ENCODE results near the gene CRACR2A. TPM values are rescaled to one million over a fixed set of nuclear protein-coding genes. Genes with fewer than 3 reads are reported as not detected.

Gene CRACR2A
- total RNA-seq, 4 donors from 2014 or later, result 34.5 to 165 (median 85.8) TPM

GRCh38 chr12:3673981-3674708 is 78.8 kb downstream of the CRACR2A start:
- Histone ChIP-seq H3K4me3 (no peak overlapping the region), H3K27me3 (no peaks in the 10 kb centered on the region), H3K4me1 (peaks cover 0 to 4% (median 1%) of the 10 kb centered on the region in 4 donors), H3K27ac (no peak overlapping the region), H3K36me3 (peaks cover 0 to 10% (median 0%) of the 10 kb centered on the region in 4 donors), H3K9me3 (no peaks in the 10 kb centered on the region)
- TF ChIP-seq EP300 (IDR thresholded peaks at IDR 0.05; ENCODE audit: low read depth) (no peak), POLR2A (IDR thresholded peaks at IDR 0.05) (no peak), CTCF (IDR thresholded peaks at IDR 0.05) (no peak), POLR2AphosphoS5 (IDR thresholded peaks at IDR 0.05) (no peak)
- in situ Hi-C loops (cut with MboI; ENCODE audit: low pct_ligation_motif_present in 1 of 4, low pct_unique_long_range_greater_than_20kb in 1 of 4, low sequenced_read_pairs in 3 of 4), result no loop called here
- WGBS, 2 donors (ENCODE audit: low coverage in 1 of 2), result 70 to 79% methylated on average over 2 to 9 of the region's 9 CpGs
- intact Hi-C loops (cut with DNase I; ENCODE audit: low total_unique reads), result no loop called here
- DNase-seq, result no peak

GRCh38 chr12:3672113-3672509 is 80.8 kb downstream of the CRACR2A start:
- Histone ChIP-seq H3K4me1 (peaks cover 0 to 4% (median 1%) of the 10 kb centered on the region in 4 donors), H3K27me3 (no peaks in the 10 kb centered on the region), H3K36me3 (peaks cover 0 to 5% (median 0%) of the 10 kb centered on the region in 4 donors), H3K27ac (no peak overlapping the region), H3K4me3 (no peak overlapping the region), H3K9me3 (no peaks in the 10 kb centered on the region)
- no peak for DNase-seq
- intact Hi-C loops (cut with DNase I; ENCODE audit: low total_unique reads), result no loop called here
- in situ Hi-C loops (cut with MboI; ENCODE audit: low pct_ligation_motif_present in 1 of 4, low pct_unique_long_range_greater_than_20kb in 1 of 4, low sequenced_read_pairs in 3 of 4), result no loop called here
- WGBS, 2 donors (ENCODE audit: low coverage in 1 of 2), result 90 to 100% methylated on average over 2 of the region's 2 CpGs
- TF ChIP-seq EP300 (IDR thresholded peaks at IDR 0.05; ENCODE audit: low read depth), result no peak
- no peak for TF ChIP-seq POLR2A (IDR thresholded peaks at IDR 0.05)
- TF ChIP-seq CTCF (IDR thresholded peaks at IDR 0.05), result no peak
- TF ChIP-seq POLR2AphosphoS5 (IDR thresholded peaks at IDR 0.05), result no peak

GRCh38 chr12:3671330-3672112 is 81.4 kb downstream of the CRACR2A start:
- DNase-seq, result no peak
- in situ Hi-C loops (cut with MboI; ENCODE audit: low pct_ligation_motif_present in 1 of 4, low pct_unique_long_range_greater_than_20kb in 1 of 4, low sequenced_read_pairs in 3 of 4), result no loop called here
- Histone ChIP-seq H3K27ac (no peak overlapping the region), H3K4me3 (no peak overlapping the region), H3K4me1 (peaks cover 0 to 4% (median 1%) of the 10 kb centered on the region in 4 donors), H3K9me3 (no peaks in the 10 kb centered on the region), H3K27me3 (no peaks in the 10 kb centered on the region), H3K36me3 (peaks cover 0 to 5% (median 0%) of the 10 kb centered on the region in 4 donors)
- WGBS, 2 donors (ENCODE audit: low coverage in 1 of 2), result 88 to 100% methylated on average over 3 to 4 of the region's 4 CpGs
- intact Hi-C loops (cut with DNase I; ENCODE audit: low total_unique reads), result no loop called here
- TF ChIP-seq POLR2A (IDR thresholded peaks at IDR 0.05) (no peak), EP300 (IDR thresholded peaks at IDR 0.05; ENCODE audit: low read depth) (no peak), CTCF (IDR thresholded peaks at IDR 0.05) (no peak), POLR2AphosphoS5 (IDR thresholded peaks at IDR 0.05) (no peak)

GRCh38 chr12:3670083-3670620 is 82.8 kb downstream of the CRACR2A start:
- no peak overlapping the region for H3K4me3 ChIP-seq
- no peak overlapping the region for H3K27ac ChIP-seq
- peaks cover 0 to 4% (median 0%) of the 10 kb centered on the region in 4 donors for H3K4me1 ChIP-seq
- 93% methylated on average over 5 of the region's 5 CpGs; no CpG with 5 or more reads in 1 of the 2 donors for WGBS, 2 donors (ENCODE audit: low coverage in 1 of 2)
- peaks cover 0 to 5% (median 0%) of the 10 kb centered on the region in 4 donors for H3K36me3 ChIP-seq
- no peaks in the 10 kb centered on the region for H3K9me3 ChIP-seq
- in situ Hi-C loops (cut with MboI; ENCODE audit: low pct_ligation_motif_present in 1 of 4, low pct_unique_long_range_greater_than_20kb in 1 of 4, low sequenced_read_pairs in 3 of 4), result no loop called here
- intact Hi-C loops (cut with DNase I; ENCODE audit: low total_unique reads), result no loop called here
- H3K27me3 ChIP-seq, result no peaks in the 10 kb centered on the region
- no peak for TF ChIP-seq POLR2AphosphoS5 (IDR thresholded peaks at IDR 0.05)
- no peak for TF ChIP-seq EP300 (IDR thresholded peaks at IDR 0.05; ENCODE audit: low read depth)
- no peak for TF ChIP-seq POLR2A (IDR thresholded peaks at IDR 0.05)
- no peak for TF ChIP-seq CTCF (IDR thresholded peaks at IDR 0.05)
- no peak for DNase-seq

All from transverse colon (tissue), 4 donors.